Left forelimb (tissue), 1 donor: Measurements from ENCODE around the gene CAD.

Experiments used
- DNase-seq: peaks from one replicate; pipeline ENCODE4 v3.0.0-alpha.2; 2018; ENCODE audit warnings: low spot score

The CAD gene

GRCh38 chr2:27198627-27199026, 18.5 kb upstream of the CAD start:
- DNase-seq: no peak

- DNase-seq: no peak
These were observed 17.9 kb upstream of the CAD start for GRCh38 chr2:27199241-27199640.

DNA sequence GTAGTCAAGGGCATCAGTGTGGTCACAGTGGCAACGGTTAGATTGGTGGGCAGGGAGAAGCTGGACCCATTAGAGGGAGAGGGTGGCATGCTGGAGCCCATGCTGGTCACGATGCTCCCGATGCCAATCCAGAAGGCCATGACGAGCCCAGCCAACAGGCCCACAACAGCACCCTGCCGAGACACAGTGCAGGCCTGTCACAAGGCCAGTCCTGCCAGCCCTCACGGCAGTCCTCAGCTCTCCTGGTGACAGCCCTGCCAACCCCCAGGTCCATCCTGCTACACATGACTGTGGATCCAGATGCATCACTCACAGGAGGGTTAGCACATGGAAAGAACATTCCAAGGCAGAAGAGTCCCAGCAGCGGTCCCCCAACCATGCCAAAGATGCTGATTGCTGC, 15.5 kb upstream of the CAD start:
- no peak for DNase-seq

DNA sequence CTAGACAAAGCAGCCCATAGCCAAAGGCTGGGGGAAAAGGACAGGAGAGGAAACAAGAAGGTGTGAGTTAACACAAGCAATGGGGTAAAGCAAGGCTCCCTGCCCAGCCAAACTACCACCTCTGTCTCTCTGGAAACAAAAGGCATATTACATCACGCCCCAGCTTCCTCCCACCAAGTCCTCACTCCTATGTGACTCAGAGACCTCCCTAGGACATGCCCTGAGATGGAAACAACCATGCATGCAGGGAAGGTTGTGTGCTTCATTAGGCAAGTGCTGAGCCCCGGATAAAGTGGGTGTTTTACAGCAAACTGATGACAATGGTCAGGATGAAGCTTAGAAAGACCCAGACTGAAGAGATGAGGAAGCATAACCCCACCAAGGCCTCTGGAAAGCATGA, 14.3 kb upstream of the CAD start:
- DNase-seq: no peak

DNA sequence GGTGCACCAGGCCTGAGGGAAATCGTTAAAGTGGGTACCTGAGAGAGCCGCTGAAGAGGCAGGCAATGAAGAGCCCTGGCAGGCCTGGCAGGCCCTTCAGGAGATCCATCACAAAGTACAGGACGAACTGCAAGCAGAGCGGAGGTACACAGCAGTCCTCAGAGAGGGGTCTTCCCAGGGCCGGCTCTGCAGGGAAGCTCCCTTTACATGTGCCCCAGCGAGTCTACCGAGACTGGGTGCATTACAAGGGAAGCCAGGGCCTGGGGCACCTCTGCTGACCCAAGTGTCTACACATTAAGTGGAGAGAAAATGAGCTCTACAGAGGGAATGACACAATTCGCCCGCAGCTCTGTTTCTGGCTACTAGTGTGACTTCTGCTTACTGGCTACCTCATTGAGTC, 13.4 kb upstream of the CAD start:
- DNase-seq: no peak

- DNase-seq: no peak
These were observed 12.6 kb upstream of the CAD start for GRCh38 chr2:27204566-27204965.

DNA sequence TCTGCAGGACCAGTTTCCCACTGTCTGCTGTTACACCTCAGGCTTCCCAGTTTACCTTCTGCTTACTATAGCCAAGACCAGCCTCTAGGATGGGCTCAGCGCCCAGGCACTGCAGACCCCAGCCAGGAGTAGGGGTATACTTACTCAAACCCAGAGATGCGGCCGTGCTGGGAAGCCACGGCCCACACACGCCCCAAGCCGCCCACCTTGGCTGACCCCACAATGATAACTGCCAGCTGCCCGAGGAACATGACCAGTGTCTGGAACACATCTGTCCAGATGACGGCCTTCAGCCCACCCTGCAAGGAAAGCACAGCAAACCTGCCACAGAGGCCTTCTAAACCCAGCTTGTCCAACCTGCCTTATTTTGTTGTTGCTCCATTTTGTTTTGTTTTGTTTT, 12.0 kb upstream of the CAD start:
- DNase-seq: no peak

- DNase-seq: no peak
These were observed 10.8 kb upstream of the CAD start for GRCh38 chr2:27206346-27206745.

DNA sequence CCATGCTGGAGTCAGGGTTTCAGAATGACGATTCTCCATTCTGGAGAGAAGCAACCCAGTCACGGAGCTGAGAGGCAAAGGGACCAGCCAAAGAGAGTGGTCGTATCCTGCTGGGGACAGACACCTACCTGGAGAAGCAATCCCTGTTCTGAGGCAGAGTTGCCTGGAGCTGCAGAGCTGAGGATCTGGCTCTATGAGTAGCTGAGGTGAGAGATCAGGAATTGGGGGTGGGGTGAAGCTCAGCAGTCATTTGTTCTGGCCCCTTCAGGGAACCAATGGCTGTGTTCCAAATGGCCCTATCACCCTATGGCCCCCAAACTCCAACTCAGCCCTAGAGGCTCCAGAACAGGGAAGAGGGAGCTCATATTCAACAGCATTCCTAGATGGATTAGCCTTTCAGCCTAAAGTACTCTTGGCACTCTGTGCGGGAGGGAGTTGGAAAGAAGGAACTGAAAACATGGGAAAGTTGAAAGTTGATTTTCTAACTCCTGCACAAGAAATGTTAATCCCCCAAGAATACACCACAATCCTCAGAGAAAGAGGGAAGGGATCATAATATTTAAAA, 8.6 kb upstream of the CAD start:
- DNase-seq: no peak

DNA sequence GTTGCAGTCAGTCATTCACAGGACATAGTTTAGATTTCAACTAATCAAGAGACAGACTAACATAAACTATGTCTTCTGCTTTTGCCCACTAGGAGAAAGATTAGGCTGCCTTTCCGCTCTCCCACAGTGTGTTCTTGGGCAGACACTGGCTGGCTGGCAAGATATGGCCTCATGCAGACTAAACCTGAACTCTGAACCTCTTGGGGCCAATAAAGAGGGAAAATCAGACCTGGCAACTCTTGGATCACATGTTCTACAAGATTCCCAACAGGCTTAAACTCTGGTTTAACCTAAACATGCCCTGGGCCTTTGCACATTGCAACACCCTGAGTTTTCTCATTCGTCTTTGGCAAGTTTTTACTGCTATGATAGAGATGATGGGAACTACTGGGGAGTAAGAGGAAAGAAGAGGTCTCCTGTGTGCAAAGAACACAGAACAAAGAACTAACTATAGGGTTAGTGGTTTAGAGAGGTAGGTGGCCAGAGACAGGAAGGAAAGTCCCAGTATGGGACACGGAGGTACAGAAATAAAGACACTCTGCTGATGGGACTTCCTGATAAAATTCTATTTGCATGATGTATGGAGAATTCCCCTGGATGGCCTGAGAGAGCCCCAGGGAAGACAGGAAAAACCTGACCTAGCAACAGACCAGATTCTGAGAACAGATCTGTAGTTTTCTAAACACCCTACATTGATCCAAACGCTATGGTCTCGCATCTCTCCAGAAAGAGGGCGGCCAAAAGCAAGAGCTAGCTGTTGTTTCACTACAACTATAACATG, 7.4 kb upstream of the CAD start:
- no peak for DNase-seq

DNA sequence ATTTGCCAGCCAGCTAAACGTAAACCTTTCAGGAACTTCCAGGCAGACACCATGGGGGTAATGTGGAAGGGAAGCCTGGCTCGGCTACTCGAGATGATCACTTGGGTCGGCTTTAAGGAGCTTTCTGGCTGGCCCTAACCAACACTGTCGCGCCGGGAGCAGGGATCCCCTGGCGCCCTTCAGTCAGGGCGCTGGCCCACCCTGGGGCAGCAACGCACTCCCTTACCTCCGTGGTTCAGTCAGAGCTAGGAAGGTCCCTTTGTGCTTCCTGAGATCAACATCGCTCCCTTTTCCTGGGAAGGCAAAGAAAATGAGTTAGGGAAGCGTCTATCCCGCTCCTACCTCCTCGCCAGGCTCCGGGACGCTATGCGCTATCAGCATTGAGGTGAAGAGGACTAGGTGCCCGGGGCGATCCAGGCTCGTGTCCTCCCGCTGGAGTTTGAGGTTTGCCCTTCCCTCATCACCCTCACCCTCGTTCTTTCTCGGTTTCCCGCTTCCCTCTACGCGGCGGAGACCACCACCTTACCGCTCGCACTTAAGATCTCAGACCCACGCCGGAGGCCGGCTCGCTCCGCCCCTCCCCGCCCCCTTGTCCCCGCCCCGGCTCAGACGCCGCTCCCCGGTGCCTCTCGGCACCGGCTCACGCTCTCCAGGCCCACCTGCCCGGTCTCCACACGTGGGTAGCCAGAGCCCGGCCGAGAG, 5.8 kb upstream of the CAD start:
- no peak for DNase-seq

- DNase-seq: peak; percentile 96
These were observed 5.1 kb upstream of the CAD start, which contains the start of the genes ATRAID and SLC5A6 for GRCh38 chr2:27211943-27212625. Gene ATRAID (plus strand): TSS chr2:27212041. CDS start chr2:27212369, 328 bp downstream. Gene SLC5A6 (minus strand): TSS chr2:27212268. CDS start chr2:27207650, 4,618 bp downstream.

DNA sequence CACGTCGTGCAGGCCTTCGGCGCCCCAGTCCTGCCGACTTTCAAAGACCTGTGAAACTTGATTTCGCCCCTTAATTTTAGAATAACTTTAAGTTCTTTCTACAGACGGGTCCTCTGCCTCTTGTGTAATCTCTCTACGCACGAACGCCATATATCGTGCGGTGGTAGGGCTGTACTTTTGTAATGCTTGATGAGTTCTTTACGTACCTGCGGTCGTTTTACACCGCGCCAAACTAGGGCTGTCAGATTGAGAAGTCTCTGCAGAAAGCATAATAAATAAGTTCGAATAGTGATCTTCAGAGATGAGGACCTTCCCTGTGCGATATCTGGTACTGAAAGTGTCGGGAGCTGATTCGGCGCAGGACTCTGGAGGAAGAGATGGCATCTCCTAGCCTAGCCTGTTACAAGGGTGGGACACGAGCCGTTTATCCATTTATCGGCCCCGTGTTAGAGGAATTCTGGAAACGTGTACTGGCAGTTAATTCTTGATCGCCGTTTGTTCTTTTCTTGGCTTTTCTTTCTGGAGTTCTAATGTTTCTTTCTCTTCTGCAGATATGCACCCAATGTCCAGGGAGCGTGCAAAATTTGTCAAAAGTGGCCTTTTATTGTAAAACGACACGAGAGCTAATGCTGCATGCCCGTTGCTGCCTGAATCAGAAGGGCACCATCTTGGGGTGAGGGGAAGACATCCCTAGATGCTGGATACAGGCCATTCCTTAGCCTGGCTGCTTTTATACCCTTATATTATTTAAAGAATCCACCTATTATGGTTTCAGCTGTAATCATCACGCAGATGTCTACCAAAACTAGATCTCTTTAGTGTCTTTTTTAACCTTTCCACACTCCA, 4.3 kb upstream of the CAD start:
- no peak for DNase-seq

DNA sequence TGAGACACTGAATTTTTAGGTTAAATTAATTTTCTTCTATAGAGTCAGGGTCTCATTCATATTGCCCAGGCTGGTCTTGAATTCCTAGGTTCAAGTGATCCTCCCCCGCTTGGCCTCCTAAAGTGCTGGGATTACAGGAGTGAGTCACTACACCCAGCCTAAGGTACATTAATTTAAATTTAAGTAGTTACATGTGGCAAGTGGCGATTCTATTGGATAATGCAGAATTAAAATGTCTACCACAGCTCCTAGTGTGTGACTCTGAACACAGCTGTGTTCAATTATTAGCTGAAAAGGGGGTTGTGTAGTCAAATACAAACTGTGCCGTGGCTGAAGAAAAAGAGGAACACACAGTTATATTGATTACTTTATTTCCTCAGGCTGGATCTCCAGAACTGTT, 2.2 kb upstream of the CAD start:
- no peak for DNase-seq

DNA sequence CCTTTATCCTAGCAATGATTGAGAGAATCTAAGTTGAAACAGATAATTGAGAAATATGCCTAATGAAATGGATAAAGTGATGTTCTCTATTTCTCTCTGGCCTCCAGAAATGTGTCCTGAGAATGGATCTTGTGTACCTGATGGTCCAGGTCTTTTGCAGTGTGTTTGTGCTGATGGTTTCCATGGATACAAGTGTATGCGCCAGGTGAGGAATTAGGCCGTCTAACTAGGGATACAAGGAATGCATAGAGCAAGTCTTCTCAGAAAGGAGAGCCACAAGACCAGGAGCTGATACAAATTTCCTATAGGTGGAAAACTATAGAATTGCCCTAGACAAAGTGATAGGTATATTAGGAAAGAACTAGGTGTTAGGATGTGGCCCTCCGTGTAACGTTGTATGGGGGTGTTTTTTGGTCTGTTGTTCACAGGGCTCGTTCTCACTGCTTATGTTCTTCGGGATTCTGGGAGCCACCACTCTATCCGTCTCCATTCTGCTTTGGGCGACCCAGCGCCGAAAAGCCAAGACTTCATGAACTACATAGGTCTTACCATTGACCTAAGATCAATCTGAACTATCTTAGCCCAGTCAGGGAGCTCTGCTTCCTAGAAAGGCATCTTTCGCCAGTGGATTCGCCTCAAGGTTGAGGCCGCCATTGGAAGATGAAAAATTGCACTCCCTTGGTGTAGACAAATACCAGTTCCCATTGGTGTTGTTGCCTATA, 592 bp upstream of the CAD start:
- no peak for DNase-seq

DNA sequence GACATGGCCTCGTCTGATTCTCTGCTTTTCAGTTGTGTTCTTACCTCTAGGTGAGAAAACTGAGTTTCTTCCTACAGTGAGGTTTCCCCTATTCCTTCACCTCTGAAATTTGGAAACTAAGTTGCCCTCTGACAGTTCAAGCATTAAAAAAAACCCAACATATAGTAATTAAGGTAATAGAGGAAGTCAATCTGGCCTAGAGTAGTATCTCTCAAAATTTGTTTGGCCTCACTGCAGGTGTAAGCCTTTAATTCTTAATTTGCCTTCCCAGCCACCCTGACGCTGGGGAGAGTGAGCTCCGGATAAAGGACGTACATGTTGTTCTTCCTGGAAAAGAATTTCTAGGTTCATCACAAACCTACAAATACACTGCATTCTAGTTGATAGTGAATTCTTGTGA, 1.4 kb downstream of the CAD start:
- no peak for DNase-seq

DNA sequence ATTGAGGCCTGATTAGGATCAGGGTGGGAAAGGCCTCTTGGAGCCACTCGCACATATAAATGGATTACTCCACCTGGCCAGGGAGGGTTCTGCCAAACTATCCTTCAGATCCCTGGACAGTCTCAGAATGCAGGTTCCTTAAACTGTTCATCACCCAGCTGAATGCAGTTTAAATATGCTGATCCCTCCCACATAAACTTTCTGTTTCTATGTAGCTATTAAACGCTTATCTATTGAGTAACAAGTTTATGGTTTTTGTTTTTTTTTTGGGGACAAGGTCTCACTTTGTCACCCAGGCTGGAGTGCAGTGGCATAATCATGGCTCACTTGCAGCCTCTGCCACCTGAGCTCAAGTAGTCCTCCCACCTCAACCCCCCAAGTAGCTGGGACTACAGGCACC, 1.9 kb downstream of the CAD start:
- DNase-seq: no peak

DNA sequence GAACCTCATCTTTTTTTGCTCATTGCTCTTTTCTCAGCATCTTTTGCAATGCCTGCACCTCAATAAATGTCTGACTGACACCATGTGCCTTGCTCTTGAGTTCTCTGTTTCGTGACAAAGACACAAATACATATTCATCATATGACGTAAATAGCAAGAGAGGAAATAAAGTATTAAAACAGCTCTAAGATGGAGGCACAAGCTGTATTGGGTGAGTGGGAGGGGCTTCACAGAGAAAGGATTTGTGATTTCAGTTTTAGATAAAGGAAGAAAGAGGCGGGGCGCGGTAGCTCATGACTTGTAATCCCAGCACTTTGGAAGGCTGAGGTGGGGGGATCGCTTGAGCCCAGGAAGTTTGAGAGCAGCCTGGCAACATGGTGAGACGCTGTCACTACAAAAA, 2.9 kb downstream of the CAD start:
- DNase-seq: no peak

DNA sequence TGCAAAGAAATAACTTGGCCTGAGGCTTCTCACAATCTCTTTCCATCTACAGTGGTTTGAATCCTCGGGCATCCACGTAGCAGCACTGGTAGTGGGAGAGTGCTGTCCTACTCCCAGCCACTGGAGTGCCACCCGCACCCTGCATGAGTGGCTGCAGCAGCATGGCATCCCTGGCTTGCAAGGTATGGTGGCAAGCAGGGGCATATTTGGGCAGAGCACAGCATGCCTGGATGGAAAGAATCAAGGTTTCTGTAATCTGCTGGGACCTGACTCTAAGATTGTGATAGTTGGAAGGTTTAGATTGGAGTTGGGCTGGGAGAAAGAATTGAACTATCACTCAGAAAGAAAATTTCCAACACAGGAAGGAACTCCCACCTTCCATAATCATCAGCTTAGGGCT, 4.0 kb downstream of the CAD start:
- DNase-seq: no peak

DNA sequence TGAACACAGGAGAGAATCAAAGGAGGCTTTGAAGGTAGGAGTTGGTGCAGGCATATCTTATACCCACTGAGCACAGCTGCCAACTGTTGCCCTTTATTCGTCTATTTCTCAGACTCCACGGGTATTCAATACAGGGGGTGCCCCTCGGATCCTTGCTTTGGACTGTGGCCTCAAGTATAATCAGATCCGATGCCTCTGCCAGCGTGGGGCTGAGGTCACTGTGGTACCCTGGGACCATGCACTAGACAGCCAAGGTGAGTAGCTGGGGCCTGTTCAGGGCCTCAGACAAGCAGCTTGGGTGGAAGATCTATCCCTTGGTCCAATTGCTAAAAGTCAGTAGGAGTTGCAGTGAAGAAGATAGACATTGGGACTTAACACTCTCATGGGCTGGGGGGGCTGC, 5.2 kb downstream of the CAD start:
- DNase-seq: no peak

- DNase-seq: no peak
These were observed 6.2 kb downstream of the CAD start for GRCh38 chr2:27223416-27223815.
